WTC11 (cell line): ENCODE data around the gene FLT1. TPM values are rescaled to one million over a fixed set of nuclear protein-coding genes. Genes with fewer than 3 reads are reported as not detected.

Experiments used
- ATF3 ChIP-seq: sonication (generic); formaldehyde crosslinking; conservative IDR thresholded peaks from 2 replicates; pipeline ENCODE4 v1.8.1; 2022; ENCODE audit warnings: mild to moderate bottlenecking, missing genetic modification reagents
- EMX1 ChIP-seq: fragments of 250-450 bp; sonication (Bioruptor Pico); IDR thresholded peaks from 2 replicates; pipeline ENCODE4 v1.8.0; 2021; ENCODE audit warnings: mild to moderate bottlenecking
- ERG ChIP-seq: fragments of 250-450 bp; sonication (Bioruptor Pico); IDR thresholded peaks from 2 replicates; pipeline ENCODE4 v1.8.0; 2021; ENCODE audit warnings: mild to moderate bottlenecking
- FOXP1 ChIP-seq: sonication (generic); formaldehyde crosslinking; IDR thresholded peaks from 2 replicates; pipeline ENCODE4 v1.8.0; 2022; ENCODE audit warnings: missing genetic modification reagents, mild to moderate bottlenecking, moderate library complexity, borderline replicate concordance
- FOXP4 ChIP-seq: sonication (generic); formaldehyde crosslinking; IDR thresholded peaks from 2 replicates; pipeline ENCODE4 v1.8.0; 2022; ENCODE audit warnings: mild to moderate bottlenecking, missing genetic modification reagents
- IRF2 ChIP-seq: sonication (generic); formaldehyde crosslinking; IDR thresholded peaks from 2 replicates; pipeline ENCODE4 v1.8.0; 2022; ENCODE audit warnings: low read depth, missing genetic modification reagents, borderline replicate concordance
- JUN ChIP-seq: sonication (generic); formaldehyde crosslinking; IDR thresholded peaks from 2 replicates; pipeline ENCODE4 v1.8.0; 2023; ENCODE audit warnings: mild to moderate bottlenecking, missing genetic modification reagents
- TEAD4 ChIP-seq: sonication (generic); formaldehyde crosslinking; IDR thresholded peaks from 2 replicates; pipeline ENCODE4 v1.8.0; 2022; ENCODE audit warnings: mild to moderate bottlenecking, missing genetic modification reagents
- TP53 ChIP-seq: sonication (generic); formaldehyde crosslinking; IDR thresholded peaks from 2 replicates; pipeline ENCODE4 v1.8.1; 2023; ENCODE audit warnings: mild to moderate bottlenecking, missing genetic modification reagents
- ZNF281 ChIP-seq: sonication (generic); formaldehyde crosslinking; IDR thresholded peaks from 2 replicates; pipeline ENCODE4 v1.8.0; 2023; ENCODE audit warnings: mild to moderate bottlenecking, missing genetic modification reagents
- ZNF317 ChIP-seq: sonication (generic); formaldehyde crosslinking; IDR thresholded peaks from 2 replicates; pipeline ENCODE4 v1.8.1; 2023; ENCODE audit warnings: low read depth, mild to moderate bottlenecking, moderate library complexity, missing genetic modification reagents, borderline replicate concordance
- ZNF396 ChIP-seq: fragments of 250-450 bp; sonication (Bioruptor Pico); IDR thresholded peaks from 2 replicates; pipeline ENCODE4 v1.8.0; 2021; ENCODE audit warnings: mild to moderate bottlenecking, moderate library complexity, borderline replicate concordance
- ZSCAN18 ChIP-seq: fragments of 250-450 bp; sonication (Bioruptor Pico); IDR thresholded peaks from 2 replicates; pipeline ENCODE4 v2.1.2; 2022; ENCODE audit warnings: mild to moderate bottlenecking, moderate library complexity
- total RNA-seq: library from RNA; stranded (reverse); gene quantifications from 3 replicates; pipeline ENCODE4 v1.2.3, GENCODE V29; 2021
- TF ChIP-seq, protein P1 (sequence below): sonication (generic); formaldehyde crosslinking; IDR thresholded peaks from 2 replicates; pipeline ENCODE4 v1.8.1; 2023; ENCODE audit warnings: mild to moderate bottlenecking, missing genetic modification reagents
- TF ChIP-seq, protein P2 (sequence below): sonication (generic); formaldehyde crosslinking; conservative IDR thresholded peaks from 2 replicates; pipeline ENCODE4 v1.8.1; 2023; ENCODE audit warnings: mild to moderate bottlenecking, low read depth, missing genetic modification reagents, moderate library complexity
- TF ChIP-seq, protein P3 (sequence below): sonication (generic); formaldehyde crosslinking; IDR thresholded peaks from 2 replicates; pipeline ENCODE4 v1.8.0; 2023; ENCODE audit warnings: missing genetic modification reagents, mild to moderate bottlenecking, borderline replicate concordance
- TF ChIP-seq, protein P4 (sequence below): fragments of 250-450 bp; sonication (Bioruptor Pico); IDR thresholded peaks from 2 replicates; pipeline ENCODE4 v1.9.0; 2021; ENCODE audit warnings: mild to moderate bottlenecking

Gene FLT1
- total RNA-seq, 1 experiment from 2014 or later, result 66.3 TPM

DNA sequence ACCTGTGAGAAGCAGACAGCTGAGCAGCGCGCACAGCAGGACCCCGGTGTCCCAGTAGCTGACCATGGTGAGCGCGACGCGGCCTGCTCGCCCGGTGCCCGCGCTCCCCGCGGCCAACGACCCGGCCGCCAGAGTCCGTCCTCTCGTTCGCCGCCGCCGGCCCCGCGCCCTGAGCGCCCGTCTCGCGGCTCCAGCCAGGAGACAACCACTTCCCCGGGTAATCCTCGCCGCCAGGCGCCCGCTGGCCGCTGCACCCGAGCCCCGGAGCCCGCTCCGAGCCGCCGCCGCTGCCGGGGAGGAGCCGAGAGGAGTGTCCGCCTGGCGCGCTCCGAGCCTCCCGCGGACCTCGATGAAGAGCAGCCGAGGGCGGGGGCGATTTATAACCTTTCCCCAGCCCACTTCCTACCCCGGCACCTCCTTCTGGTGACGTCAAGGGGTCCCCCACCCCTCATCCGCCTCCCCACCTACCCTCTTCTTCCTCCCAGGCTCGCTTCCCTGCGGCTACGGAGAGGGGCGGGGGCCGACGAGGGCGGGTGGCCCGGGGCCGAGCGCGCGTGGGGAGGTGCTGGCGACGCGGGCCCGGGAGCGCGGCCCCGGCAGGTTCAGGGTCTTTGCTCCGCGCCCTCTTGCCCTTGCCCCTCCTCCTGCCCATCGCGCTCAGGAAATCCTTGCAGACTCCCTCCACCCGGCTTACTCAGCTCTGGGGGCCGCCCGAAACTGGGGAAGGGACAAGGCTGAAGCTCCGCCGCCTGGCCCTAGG is at the start of gene FLT1 (continued):
- TF ChIP-seq FOXP1 (CRISPR knock-in tag) (no peak), IRF2 (CRISPR knock-in tag) (no peak), ZNF317 (no peak), JUN (CRISPR knock-in tag) (no peak), ZNF281 (CRISPR knock-in tag) (no peak), ERG (CRISPR knock-in tag) (no peak), FOXP4 (CRISPR knock-in tag) (peak; percentile 11; the same call in 1 of the 2 replicates), ATF3 (CRISPR knock-in tag) (no peak), TP53 (CRISPR knock-in tag) (no peak), TEAD4 (CRISPR knock-in tag) (no peak), ZNF396 (CRISPR knock-in tag) (no peak), EMX1 (CRISPR knock-in tag) (no peak), ZSCAN18 (CRISPR knock-in tag) (no peak)
- TF ChIP-seq, protein P1, sequence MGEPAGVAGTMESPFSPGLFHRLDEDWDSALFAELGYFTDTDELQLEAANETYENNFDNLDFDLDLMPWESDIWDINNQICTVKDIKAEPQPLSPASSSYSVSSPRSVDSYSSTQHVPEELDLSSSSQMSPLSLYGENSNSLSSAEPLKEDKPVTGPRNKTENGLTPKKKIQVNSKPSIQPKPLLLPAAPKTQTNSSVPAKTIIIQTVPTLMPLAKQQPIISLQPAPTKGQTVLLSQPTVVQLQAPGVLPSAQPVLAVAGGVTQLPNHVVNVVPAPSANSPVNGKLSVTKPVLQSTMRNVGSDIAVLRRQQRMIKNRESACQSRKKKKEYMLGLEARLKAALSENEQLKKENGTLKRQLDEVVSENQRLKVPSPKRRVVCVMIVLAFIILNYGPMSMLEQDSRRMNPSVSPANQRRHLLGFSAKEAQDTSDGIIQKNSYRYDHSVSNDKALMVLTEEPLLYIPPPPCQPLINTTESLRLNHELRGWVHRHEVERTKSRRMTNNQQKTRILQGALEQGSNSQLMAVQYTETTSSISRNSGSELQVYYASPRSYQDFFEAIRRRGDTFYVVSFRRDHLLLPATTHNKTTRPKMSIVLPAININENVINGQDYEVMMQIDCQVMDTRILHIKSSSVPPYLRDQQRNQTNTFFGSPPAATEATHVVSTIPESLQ, result no peak
- TF ChIP-seq, protein P2, sequence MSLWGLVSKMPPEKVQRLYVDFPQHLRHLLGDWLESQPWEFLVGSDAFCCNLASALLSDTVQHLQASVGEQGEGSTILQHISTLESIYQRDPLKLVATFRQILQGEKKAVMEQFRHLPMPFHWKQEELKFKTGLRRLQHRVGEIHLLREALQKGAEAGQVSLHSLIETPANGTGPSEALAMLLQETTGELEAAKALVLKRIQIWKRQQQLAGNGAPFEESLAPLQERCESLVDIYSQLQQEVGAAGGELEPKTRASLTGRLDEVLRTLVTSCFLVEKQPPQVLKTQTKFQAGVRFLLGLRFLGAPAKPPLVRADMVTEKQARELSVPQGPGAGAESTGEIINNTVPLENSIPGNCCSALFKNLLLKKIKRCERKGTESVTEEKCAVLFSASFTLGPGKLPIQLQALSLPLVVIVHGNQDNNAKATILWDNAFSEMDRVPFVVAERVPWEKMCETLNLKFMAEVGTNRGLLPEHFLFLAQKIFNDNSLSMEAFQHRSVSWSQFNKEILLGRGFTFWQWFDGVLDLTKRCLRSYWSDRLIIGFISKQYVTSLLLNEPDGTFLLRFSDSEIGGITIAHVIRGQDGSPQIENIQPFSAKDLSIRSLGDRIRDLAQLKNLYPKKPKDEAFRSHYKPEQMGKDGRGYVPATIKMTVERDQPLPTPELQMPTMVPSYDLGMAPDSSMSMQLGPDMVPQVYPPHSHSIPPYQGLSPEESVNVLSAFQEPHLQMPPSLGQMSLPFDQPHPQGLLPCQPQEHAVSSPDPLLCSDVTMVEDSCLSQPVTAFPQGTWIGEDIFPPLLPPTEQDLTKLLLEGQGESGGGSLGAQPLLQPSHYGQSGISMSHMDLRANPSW (CRISPR knock-in tag), result no peak
- TF ChIP-seq, protein P3, sequence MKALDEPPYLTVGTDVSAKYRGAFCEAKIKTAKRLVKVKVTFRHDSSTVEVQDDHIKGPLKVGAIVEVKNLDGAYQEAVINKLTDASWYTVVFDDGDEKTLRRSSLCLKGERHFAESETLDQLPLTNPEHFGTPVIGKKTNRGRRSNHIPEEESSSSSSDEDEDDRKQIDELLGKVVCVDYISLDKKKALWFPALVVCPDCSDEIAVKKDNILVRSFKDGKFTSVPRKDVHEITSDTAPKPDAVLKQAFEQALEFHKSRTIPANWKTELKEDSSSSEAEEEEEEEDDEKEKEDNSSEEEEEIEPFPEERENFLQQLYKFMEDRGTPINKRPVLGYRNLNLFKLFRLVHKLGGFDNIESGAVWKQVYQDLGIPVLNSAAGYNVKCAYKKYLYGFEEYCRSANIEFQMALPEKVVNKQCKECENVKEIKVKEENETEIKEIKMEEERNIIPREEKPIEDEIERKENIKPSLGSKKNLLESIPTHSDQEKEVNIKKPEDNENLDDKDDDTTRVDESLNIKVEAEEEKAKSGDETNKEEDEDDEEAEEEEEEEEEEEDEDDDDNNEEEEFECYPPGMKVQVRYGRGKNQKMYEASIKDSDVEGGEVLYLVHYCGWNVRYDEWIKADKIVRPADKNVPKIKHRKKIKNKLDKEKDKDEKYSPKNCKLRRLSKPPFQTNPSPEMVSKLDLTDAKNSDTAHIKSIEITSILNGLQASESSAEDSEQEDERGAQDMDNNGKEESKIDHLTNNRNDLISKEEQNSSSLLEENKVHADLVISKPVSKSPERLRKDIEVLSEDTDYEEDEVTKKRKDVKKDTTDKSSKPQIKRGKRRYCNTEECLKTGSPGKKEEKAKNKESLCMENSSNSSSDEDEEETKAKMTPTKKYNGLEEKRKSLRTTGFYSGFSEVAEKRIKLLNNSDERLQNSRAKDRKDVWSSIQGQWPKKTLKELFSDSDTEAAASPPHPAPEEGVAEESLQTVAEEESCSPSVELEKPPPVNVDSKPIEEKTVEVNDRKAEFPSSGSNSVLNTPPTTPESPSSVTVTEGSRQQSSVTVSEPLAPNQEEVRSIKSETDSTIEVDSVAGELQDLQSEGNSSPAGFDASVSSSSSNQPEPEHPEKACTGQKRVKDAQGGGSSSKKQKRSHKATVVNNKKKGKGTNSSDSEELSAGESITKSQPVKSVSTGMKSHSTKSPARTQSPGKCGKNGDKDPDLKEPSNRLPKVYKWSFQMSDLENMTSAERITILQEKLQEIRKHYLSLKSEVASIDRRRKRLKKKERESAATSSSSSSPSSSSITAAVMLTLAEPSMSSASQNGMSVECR, result no peak; the same call in 1 of the 2 replicates
- TF ChIP-seq, protein P4, sequence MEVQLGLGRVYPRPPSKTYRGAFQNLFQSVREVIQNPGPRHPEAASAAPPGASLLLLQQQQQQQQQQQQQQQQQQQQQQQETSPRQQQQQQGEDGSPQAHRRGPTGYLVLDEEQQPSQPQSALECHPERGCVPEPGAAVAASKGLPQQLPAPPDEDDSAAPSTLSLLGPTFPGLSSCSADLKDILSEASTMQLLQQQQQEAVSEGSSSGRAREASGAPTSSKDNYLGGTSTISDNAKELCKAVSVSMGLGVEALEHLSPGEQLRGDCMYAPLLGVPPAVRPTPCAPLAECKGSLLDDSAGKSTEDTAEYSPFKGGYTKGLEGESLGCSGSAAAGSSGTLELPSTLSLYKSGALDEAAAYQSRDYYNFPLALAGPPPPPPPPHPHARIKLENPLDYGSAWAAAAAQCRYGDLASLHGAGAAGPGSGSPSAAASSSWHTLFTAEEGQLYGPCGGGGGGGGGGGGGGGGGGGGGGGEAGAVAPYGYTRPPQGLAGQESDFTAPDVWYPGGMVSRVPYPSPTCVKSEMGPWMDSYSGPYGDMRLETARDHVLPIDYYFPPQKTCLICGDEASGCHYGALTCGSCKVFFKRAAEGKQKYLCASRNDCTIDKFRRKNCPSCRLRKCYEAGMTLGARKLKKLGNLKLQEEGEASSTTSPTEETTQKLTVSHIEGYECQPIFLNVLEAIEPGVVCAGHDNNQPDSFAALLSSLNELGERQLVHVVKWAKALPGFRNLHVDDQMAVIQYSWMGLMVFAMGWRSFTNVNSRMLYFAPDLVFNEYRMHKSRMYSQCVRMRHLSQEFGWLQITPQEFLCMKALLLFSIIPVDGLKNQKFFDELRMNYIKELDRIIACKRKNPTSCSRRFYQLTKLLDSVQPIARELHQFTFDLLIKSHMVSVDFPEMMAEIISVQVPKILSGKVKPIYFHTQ (CRISPR knock-in tag), result no peak
